K562 treated with DMSO at 1 percent for 12 hours (cell line): ENCODE data around the gene SLC7A4. TPM values are rescaled to one million over a fixed set of nuclear protein-coding genes. Genes with fewer than 3 reads are reported as not detected.

Experiments
- total RNA-seq: library from RNA; unstranded; fragments of 300-600 nt; gene quantifications from 2 replicates; pipeline ENCODE4 v1.2.3, GENCODE V29; 2022; ENCODE audit not compliant: insufficient read depth

The SLC7A4 gene
- total RNA-seq = not detected in 2 replicates

GRCh38 chr22:21032037-21032867 is at the start of gene SLC7A4:
Gene SLC7A4 (minus strand): TSS chr22:21032561. CDS start chr22:21031812, 749 bp downstream.

GRCh38 chr22:21045585-21046294 is 13.4 kb upstream of the SLC7A4 start, which contains the start of gene LRRC74B:
Gene LRRC74B (plus strand): TSS chr22:21045946. CDS start chr22:21045987, 41 bp downstream.

DNA sequence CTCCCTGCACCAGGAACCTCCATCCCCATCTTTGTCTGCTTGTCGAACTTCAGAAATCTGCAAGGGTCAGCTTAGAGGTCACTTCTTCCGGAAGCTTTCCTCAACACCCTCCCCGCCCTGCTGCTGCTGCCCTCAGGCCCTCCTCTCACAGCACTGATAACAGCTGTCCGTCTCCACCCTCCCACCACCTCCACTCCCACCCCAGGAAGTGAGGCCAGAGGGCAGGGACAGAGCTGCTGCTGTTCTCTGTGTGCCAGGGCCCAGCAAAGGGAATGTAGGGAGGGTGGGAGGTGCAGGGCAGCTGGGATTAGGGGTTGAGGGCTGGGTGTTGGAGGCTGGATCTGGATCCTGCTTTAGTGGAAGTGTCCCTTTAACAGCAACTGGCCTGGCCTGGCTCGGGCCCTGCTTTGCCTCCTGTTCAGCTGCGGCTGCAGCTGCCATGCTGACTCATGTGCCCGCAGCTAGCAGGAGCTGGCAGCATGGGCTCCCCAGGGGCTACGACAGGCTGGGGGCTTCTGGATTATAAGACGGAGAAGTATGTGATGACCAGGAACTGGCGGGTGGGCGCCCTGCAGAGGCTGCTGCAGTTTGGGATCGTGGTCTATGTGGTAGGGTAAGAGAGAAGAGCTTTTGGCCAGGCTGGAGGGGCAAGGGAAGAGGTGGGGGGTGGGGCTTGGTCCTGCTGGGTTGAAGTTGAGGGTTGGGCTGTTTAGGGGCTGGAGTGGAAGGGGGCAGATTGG is 17.5 kb downstream of the SLC7A4 start, which contains the start of gene P2RX6:
Gene P2RX6 (plus strand): TSS at position 440 of the 740 bp plus-strand sequence. CDS start 10 bp downstream, at position 450.

DNA sequence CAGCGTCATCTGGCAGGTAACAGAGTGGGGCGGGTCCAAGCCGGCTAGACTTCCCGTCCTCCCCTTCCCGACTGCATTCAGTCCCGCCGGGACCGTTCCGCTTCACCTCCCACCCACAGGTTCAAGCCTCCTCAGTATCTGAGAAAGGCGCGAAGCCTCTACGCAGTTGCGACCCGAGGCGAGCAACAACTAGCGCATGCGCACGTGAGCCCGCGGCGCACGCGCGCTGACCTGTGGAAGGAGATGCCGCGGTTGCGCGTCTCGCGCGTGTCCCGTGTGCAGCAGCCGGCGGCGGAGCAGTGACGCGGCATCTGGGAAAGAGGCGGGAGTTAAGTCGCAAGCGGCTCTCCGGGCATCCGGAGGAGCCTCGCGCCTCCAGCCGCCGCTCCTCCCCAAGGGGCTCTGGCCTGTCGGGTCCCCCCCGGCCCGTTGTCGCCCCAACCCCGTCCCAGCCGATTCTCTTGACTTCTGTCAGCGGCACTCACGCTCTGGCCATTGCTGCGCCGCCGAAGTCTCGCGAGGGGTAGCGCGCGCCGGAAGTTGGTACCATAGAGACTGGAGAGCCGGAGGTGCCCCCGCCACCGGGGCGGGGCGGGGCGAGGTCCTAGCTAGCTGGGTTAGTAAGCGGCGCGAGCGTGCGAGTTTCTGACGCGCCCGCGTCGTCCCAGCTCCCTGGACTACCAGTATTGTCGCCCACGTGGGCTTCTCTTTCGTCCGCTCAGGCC is 30.6 kb downstream of the SLC7A4 start, which contains the start of gene THAP7:
Gene THAP7 (minus strand): TSS at position 518 of the 725 bp plus-strand sequence. CDS start 207 bp downstream, at position 311.

DNA sequence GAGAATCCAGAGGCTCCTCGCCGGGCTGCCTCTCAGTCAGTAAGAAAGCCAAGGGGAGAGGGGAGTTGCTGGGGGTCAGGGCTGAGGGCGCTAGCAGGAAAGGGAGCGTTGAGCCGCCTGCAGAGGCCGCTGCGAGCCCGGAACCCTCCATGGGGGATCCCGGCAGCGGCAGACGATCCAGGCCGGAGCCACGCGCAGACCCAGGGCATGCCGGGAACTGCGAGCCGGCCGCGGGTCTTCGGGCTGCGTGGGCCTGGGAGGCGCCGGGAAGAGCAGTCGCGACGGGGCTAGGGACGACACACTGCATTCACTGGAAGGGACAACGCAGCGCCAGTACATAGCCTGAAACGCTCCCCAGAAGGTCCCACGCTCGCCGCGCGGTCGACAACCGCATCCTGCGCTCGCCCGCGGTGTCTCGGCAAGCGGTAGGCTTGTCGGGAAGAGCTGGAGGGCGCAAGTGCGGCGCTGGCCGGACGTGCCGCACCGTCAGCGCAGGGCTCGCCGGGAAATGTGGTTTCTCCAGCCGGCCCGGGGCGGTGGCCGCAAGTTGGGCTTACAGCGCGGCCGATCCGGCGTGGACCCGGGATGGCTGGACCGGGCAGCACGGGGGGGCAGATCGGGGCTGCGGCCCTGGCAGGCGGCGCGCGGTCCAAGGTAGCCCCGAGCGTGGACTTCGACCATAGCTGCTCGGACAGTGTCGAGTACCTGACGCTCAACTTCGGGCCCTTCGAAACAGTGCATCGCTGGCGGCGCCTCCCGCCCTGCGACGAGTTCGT is 50.4 kb downstream of the SLC7A4 start, which contains the start of gene LZTR1:
Gene LZTR1 (plus strand): TSS at position 511 of the 776 bp plus-strand sequence. CDS start 75 bp downstream, at position 586.

Other genes starting within 250 kb of the SLC7A4 start
- gene PI4KA, start 173.8 kb downstream of the SLC7A4 start, total RNA-seq = 121 and 259 TPM in 2 replicates
- gene SNAP29, start 173.6 kb downstream of the SLC7A4 start, total RNA-seq = 63.8 and 99.1 TPM in 2 replicates
- 68.0 and 179 TPM in 2 replicates for gene CRKL, start 115.2 kb downstream of the SLC7A4 start, total RNA-seq
- not detected in 2 replicates for gene AIFM3, start 65.3 kb downstream of the SLC7A4 start, total RNA-seq
- 35.9 and 64.3 TPM in 2 replicates for gene LZTR1, start 50.3 kb downstream of the SLC7A4 start, total RNA-seq
- gene THAP7, start 30.4 kb downstream of the SLC7A4 start, total RNA-seq = 171 and 193 TPM in 2 replicates
- 2.0 and 3.0 TPM in 2 replicates for gene P2RX6, start 17.4 kb downstream of the SLC7A4 start, total RNA-seq
- not detected in 2 replicates for gene LRRC74B, start 13.4 kb upstream of the SLC7A4 start, total RNA-seq